K562 (cell line): Measurements from ENCODE around the gene C1RL. TPM values are rescaled to one million over a fixed set of nuclear protein-coding genes. Genes with fewer than 3 reads are reported as not detected.

ENCODE experiments used
- ARID3A ChIP-seq: IDR thresholded peaks from 2 replicates; pipeline ENCODE4 v1.6.1; 2012; ENCODE audit warnings: low read depth, low read length, improper control_type of control experiment, borderline replicate concordance
- CBFA2T3 ChIP-seq: fragments of 450-650 bp; IDR thresholded peaks from 2 replicates; pipeline ENCODE4 v1.6.1; 2017
- HDAC1 ChIP-seq, 2 experiments: fragments of 450-650 bp; IDR thresholded peaks; 2 replicates each; pipeline ENCODE4 v1.6.1; 2016 to 2017; ENCODE audit warnings: inconsistent platforms in 1 of 2, mild to moderate bottlenecking in 1 of 2, moderate library complexity in 1 of 2
- HLTF ChIP-seq: fragments of 450-650 bp; IDR thresholded peaks from 2 replicates; pipeline ENCODE4 v1.6.1; 2016
- KAT7 ChIP-seq: sonication (generic); formaldehyde crosslinking; IDR thresholded peaks from 2 replicates; pipeline ENCODE4 v1.8.0; 2022; ENCODE audit warnings: missing genetic modification reagents, mild to moderate bottlenecking, borderline replicate concordance
- MAZ ChIP-seq, 2 experiments: fragments of 450-650 bp in 1 of 2; sonication (generic) in 1 of 2; formaldehyde crosslinking; IDR thresholded peaks in 1 of 2; conservative IDR thresholded peaks in 1 of 2; 2 replicates each; pipeline versions ENCODE4 v1.4.0 to v1.5.0; 2020; ENCODE audit warnings: mild to moderate bottlenecking in 1 of 2, missing genetic modification reagents in 1 of 2
- PHF21A ChIP-seq: fragments of 450-650 bp; IDR thresholded peaks from 2 replicates; pipeline ENCODE4 v1.6.1; 2017; ENCODE audit warnings: low read depth, borderline replicate concordance
- RBBP5 ChIP-seq: fragments of 200-600 bp; sonication (generic); IDR thresholded peaks from 2 replicates; pipeline ENCODE4 v1.6.1; 2012; ENCODE audit warnings: borderline replicate concordance, mild to moderate bottlenecking, low read length, control low read depth, inconsistent platforms; ENCODE audit not compliant: insufficient read depth, poor library complexity, severe bottlenecking
- SMAD1 ChIP-seq: fragments of 150-350 bp; IDR thresholded peaks from 2 replicates; pipeline ENCODE4 v1.6.1; 2014; ENCODE audit warnings: low read length, low read depth; ENCODE audit not compliant: partially characterized antibody
- SMARCA4 ChIP-seq: fragments of 450-650 bp; IDR thresholded peaks from 2 replicates; pipeline ENCODE4 v1.6.1; 2016
- SP1 ChIP-seq: sonication (generic); formaldehyde crosslinking; IDR thresholded peaks from 2 replicates; pipeline ENCODE4 v1.8.1; 2022; ENCODE audit warnings: mild to moderate bottlenecking, missing genetic modification reagents
- SREBF2 ChIP-seq: sonication (generic); formaldehyde crosslinking; IDR thresholded peaks from 2 replicates; pipeline ENCODE4 v1.4.0; 2020; ENCODE audit warnings: mild to moderate bottlenecking, missing genetic modification reagents
- STAT5A ChIP-seq: IDR thresholded peaks from 2 replicates; pipeline ENCODE4 v1.6.1; 2012; ENCODE audit warnings: low read length, inconsistent platforms, borderline replicate concordance
- YY1 ChIP-seq, 3 experiments: IDR thresholded peaks; 2 replicates each; pipeline ENCODE4 v1.6.1; 2011; ENCODE audit warnings: low read length in 2 of 3, mild to moderate bottlenecking in 2 of 3, moderate library complexity in 2 of 3, borderline replicate concordance in 1 of 3, control low read depth in 1 of 3, low read depth in 1 of 3; ENCODE audit not compliant: insufficient read depth in 3 of 3, insufficient replicate concordance in 2 of 3, control insufficient read depth in 1 of 3, insufficient read length in 1 of 3; ENCODE audit errors: extremely low read depth in 1 of 3
- polyA plus RNA-seq, 8 experiments: library from polyadenylated mRNA; depleted of rRNA in 4 of 8; stranded (reverse) in 5 of 8; unstranded in 3 of 8; fragments of >200 nt; fragmentation: Nextera tagmentation in 2 of 8; fragmentation: Illumina TruSeq in 1 of 8; extraction: Ambion mirVana in 2 of 8; extraction: Trizol in 1 of 8; gene quantifications; 2 replicates each; pipeline versions ENCODE4 v1.2.1 to v1.2.3, GENCODE V29; 2011 to 2014; ENCODE audit warnings: inconsistent platforms in 1 of 8, missing spikeins in 1 of 8
- total RNA-seq, 7 experiments: library from RNA; depleted of rRNA in 6 of 7; stranded (reverse); fragments of >200 nt in 6 of 7; fragmentation: Illumina TruSeq in 2 of 7; extraction: Trizol in 2 of 7; gene quantifications; 2 replicates each; pipeline versions ENCODE4 v1.2.1 to v1.2.3, GENCODE V29; 2011 to 2021; ENCODE audit warnings: low replicate concordance in 1 of 7
- TF ChIP-seq, protein P1 (sequence below), 2 experiments: IDR thresholded peaks; 2 replicates each; pipeline ENCODE4 v1.6.1; 2012; ENCODE audit warnings: improper control_type of control experiment in 2 of 2, low read depth in 2 of 2, low read length in 2 of 2, borderline replicate concordance in 1 of 2
- TF ChIP-seq, protein P2 (sequence below): fragments of 450-650 bp; formaldehyde crosslinking; IDR thresholded peaks from 2 replicates; pipeline ENCODE4 v1.4.0; 2020; ENCODE audit warnings: mild to moderate bottlenecking
- TF ChIP-seq, protein P3 (sequence below), 2 experiments: fragments of 250-450 bp in 1 of 2; fragments of 450-650 bp in 1 of 2; sonication (Bioruptor Pico) in 1 of 2; IDR thresholded peaks; 2 replicates each; pipeline versions ENCODE4 v1.6.1 to v1.8.0; 2016 to 2021; ENCODE audit warnings: mild to moderate bottlenecking in 2 of 2, moderate library complexity in 2 of 2, missing compliant biosample characterization in 1 of 2, missing genetic modification characterization in 1 of 2

Gene C1RL
- total and polyA plus RNA-seq, 9 of the 15 experiments (the other 6 are each of a cell fraction or from before 2014, with no cell fraction given) = 1.4 to 10.7 (median 8.0) TPM

GRCh38 chr12:7122811-7123769 is 14.1 kb upstream of the C1RL start (continued):
- TF ChIP-seq, protein P1, sequence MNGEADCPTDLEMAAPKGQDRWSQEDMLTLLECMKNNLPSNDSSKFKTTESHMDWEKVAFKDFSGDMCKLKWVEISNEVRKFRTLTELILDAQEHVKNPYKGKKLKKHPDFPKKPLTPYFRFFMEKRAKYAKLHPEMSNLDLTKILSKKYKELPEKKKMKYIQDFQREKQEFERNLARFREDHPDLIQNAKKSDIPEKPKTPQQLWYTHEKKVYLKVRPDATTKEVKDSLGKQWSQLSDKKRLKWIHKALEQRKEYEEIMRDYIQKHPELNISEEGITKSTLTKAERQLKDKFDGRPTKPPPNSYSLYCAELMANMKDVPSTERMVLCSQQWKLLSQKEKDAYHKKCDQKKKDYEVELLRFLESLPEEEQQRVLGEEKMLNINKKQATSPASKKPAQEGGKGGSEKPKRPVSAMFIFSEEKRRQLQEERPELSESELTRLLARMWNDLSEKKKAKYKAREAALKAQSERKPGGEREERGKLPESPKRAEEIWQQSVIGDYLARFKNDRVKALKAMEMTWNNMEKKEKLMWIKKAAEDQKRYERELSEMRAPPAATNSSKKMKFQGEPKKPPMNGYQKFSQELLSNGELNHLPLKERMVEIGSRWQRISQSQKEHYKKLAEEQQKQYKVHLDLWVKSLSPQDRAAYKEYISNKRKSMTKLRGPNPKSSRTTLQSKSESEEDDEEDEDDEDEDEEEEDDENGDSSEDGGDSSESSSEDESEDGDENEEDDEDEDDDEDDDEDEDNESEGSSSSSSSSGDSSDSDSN (IDR thresholded peaks at IDR 0.05; ENCODE audit: borderline replicate concordance in 1 of 2, low read depth in 2 of 2, low read length in 2 of 2) = peak in 1 of 2 experiments; percentile 61; a peak in 1 of 4 replicates
- TF ChIP-seq STAT5A (peak; percentile 31; the same call in 1 of the 2 replicates), SREBF2 (CRISPR knock-in tag) (no peak), PHF21A (no peak), SP1 (peak; percentile 59; the same call in 1 of the 2 replicates), HDAC1 (IDR thresholded peaks at IDR 0.05) (peak in 1 of 2 experiments; percentile 39; a peak in 1 of 4 replicates), KAT7 (0 out of 2 replicates have a peak, but pooled peaks have one; percentile 64), YY1 (IDR thresholded peaks at IDR 0.05; ENCODE audit: borderline replicate concordance in 1 of 3, control insufficient read depth in 1 of 3, extremely low read depth in 1 of 3, insufficient read depth in 3 of 3, insufficient read length in 1 of 3, insufficient replicate concordance in 2 of 3, low read depth in 1 of 3, low read length in 2 of 3) (peak in 1 of 3 experiments; percentile 15), CBFA2T3 (peak; percentile 87), HLTF (0 out of 2 replicates have a peak, but pooled peaks have one; percentile 11), MAZ (CRISPR knock-in tag; conservative IDR thresholded peaks at IDR 0.05 in 1 of 2, IDR thresholded peaks at IDR 0.05 in 1 of 2) (0 out of 4 replicates have a peak, but pooled peaks of 1 of the 2 experiments have one; percentile 30), SMAD1 (no peak), ARID3A (no peak), RBBP5 (peak; percentile 41), SMARCA4 (peak; percentile 81)
- TF ChIP-seq, protein P2, sequence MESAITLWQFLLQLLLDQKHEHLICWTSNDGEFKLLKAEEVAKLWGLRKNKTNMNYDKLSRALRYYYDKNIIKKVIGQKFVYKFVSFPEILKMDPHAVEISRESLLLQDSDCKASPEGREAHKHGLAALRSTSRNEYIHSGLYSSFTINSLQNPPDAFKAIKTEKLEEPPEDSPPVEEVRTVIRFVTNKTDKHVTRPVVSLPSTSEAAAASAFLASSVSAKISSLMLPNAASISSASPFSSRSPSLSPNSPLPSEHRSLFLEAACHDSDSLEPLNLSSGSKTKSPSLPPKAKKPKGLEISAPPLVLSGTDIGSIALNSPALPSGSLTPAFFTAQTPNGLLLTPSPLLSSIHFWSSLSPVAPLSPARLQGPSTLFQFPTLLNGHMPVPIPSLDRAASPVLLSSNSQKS (CRISPR knock-in tag) = no peak
- TF ChIP-seq, protein P3, sequence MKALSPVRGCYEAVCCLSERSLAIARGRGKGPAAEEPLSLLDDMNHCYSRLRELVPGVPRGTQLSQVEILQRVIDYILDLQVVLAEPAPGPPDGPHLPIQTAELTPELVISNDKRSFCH (CRISPR knock-in tag; IDR thresholded peaks at IDR 0.05) = no peak
- TF ChIP-seq, protein P3 (tag; IDR thresholded peaks at IDR 0.05) = peak; percentile 62; the same call in 1 of the 2 replicates
